NCI-H774 (cell line): Measurements from ENCODE around the gene LAT.

Source experiments
- DNase-seq: peaks from one replicate; lab custom pipeline; 2025; lab: John Stamatoyannopoulos, UW

Gene LAT

GRCh38 chr16:29009050-29009837 lies 24.4 kb downstream of the LAT start:
- no peak for DNase-seq

DNA sequence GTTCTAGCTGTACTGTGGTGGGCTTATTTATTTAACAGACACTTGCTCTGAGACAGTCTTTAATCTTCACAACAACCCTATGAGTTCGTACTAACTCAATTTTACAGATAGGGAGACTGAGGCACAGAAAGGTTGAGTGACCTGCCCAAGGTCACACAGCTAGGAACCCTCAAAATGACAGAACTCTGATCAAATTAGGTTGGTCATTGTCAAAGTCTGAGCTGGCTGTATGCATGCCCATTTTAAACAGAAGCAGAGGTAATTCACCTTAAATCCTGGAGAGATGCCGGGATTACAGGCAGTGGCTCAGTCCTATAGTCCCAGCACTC lies 24.9 kb downstream of the LAT start:
- no peak for DNase-seq

DNA sequence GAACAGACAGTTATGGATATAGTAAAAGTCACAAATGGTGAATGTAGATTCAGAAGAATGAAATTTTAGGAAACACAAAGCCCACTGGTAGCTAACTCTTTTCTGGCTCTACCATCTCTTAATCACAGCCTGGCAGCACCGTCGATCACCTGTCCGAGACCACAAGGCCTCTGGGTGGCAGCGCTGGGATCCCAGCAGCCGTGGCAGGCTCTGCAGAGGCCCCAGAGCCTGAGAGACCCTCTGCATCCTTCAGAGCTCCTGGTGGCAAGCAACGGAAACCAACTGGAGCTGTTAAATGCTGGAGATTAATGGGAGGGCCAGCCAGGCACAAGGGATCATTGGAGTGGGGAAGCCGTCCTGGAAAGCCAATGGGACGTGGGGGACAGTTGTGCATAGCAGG lies 26.3 kb downstream of the LAT start:
- no peak for DNase-seq

- no peak for DNase-seq
These were observed 27.0 kb downstream of the LAT start for GRCh38 chr16:29011851-29012250.

GRCh38 chr16:29012913-29013553 lies 28.2 kb downstream of the LAT start:
- DNase-seq: no peak

GRCh38 chr16:29014561-29015069 lies 29.8 kb downstream of the LAT start:
- no peak for DNase-seq

- no peak for DNase-seq
These were observed 37.3 kb downstream of the LAT start for GRCh38 chr16:29022196-29022595.

DNA sequence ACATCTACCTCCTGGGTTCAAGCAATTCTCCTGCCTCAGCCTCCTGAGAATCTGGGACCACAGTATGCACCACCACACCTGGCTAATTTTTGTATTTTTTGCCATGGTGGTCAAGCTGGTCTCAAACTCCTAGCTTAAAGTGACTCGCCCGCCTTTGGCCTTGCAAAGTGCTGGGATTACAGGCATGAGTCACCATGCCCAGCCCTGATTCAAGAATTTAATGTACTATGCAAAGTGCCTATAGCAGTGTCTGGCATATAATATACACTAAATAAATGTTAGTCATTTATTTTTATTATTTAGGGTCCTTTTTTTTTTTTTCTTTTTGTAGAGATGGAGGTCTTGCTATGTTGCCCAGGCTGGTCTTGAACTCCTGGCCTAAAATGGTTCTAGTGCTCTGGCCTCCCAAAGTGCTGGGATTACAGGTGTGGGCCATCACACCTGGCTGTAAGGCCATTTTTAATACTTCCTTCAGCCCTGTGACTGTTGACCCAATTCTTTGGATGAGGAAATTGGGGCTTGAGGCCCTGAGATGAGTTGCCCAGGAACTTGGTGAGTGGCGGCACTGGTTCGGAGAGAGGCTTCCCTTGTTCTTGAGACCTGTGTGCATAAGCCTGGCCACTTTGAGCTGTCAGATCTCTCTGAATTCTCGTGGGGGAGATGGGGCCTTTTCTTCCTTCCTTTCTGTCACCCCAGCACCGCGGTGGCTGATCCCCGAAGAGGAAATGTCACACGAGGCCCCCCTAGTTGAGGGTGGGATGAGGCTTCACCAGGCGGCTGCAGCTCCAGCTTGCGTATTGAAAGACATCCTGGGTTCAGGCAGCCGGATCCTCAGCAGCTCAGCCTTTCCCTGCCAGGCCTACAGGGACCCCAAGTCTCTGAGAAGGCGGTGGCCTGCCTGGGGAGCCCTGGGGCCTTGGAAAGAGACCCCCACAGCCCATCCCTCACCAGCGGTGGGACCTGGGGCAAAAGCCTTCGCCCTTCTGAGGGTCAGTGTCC lies 38.7 kb downstream of the LAT start:
- no peak for DNase-seq

- no peak for DNase-seq
These were observed 39.4 kb downstream of the LAT start for GRCh38 chr16:29024278-29024677.

DNA sequence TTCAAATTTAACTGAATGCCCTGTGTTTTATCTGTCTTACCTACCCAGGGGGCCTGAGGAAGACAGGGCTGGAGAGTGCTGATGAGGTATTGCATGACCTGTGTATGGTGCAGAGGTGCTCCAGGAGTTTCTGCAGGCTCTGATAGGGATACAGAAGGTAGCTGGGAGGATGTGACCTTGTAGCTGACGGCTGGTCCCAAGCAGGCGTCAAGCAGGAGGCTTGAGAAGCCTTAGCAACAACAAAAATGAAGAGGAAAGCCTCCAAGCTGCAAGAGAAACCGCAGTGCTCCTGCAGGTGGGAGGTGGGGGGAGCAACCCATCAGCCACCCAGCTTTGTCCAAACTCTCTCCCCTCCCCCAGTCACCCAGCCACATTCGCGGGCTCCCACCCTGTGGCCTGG lies 40.4 kb downstream of the LAT start:
- no peak for DNase-seq

DNA sequence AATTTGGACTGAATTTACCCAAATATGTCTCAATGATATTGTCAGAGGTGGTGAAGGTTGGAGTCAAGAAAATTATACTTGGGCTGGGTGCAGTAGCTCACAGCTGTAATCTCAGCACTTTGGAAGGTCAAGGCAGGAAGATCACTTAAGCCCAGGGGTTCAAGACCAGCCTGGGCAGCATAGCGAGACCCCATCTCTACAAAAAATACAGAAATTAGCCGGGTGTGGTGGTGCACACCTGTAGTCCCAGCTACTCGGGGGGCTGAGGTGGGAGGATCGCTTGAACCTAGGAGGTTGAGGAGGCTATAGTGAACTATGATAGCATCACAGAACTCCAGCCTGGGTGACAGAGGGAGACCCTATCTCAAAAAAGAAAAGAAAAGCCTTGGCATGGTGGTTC lies 40.9 kb downstream of the LAT start:
- no peak for DNase-seq

GRCh38 chr16:29028457-29029167 lies 43.8 kb downstream of the LAT start:
- DNase-seq: no peak

DNA sequence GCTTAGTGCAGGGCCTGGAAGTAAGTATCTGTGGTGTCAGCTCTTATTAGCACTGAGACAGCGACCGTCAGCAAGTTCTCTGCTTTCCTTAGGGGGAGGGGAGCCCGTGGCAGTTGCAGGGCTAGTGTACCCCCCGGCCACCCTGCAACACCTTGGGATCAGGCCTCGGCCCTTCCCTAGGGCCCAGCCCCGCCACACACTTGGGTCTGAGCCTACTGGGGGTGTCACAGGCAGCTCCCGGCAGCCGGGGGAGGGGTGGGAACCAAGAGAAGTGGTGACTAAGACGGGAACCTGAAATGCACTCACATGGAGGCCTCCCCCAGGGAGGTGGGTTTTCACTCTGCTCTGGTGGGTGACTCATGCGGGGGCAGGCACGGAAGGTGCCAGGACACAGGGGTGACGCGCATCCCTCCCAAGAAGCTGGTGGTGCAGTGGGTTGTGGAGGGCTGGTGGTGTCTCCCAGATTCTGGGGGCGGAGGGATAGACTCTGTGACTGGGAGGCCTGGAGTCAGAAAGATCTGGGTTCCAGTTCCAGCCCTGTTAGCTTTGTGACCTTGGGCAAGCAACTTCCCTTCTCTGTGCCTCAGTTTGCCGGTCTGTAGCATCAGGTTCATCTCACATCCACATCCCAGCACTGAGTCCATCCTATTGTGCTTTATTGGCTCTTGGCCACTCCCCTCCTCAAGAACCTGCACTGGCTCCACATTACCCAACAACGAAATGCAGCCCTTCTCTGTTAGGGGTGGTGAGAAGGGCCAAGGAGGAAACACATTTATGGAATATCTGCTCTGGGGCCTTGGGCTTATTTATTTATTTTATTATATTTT lies 44.5 kb downstream of the LAT start:
- no peak for DNase-seq

DNA sequence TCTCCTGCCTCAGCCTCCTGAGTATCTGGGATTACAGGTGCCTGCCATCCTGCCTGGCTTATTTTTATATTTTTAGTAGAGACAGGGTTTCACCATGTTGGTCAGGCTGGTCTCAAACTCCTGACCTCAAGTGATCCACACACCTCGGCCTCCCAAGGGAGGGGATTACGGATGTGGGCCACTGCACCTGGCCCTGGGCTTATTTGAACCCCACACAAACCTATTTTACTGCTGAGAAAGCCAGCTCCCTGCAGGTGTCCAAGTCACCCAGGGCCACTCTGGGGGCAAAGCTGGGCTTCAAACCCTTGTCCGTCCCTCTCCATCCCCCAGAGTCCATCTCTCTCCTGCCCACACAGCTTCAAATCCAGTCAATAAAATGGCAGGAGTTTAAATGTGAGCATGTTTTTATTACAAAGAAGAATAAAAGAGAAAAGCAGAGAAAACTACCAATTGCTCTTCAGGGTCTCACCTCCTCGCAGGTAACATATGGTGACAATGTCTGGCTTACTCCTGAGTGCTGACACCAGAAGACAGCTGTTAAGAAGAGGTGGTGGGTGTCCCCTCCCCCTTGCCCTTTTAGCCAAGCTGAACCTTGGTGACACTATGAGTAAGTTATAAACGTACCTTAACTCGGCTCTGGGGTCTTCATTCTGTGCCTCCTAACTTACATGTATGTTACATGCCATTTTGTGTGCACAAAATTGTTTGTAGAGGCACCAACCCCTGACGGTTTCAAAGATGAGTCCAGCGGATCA lies 45.4 kb downstream of the LAT start:
- DNase-seq: no peak
